T-helper 2 cell treated with Interferon-gamma antibody and Interleukin-4, amounts not matched to agents 5 μg/mL and 100 μg/mL, for 36 hours (primary cell): ENCODE results near the gene PIEZO2.
"Not testable (repeated sequence)": the region's sequence is repeated elsewhere in the genome, so short reads cannot be mapped to it uniquely, and the experiment has no call there.

ENCODE experiments used
- DNase-seq: peaks from one replicate; pipeline ENCODE4 v3.0.0; 2021; ENCODE audit warnings: low spot score
- H3K27ac Mint-ChIP-seq: one replicate; pipeline ENCODE4 v1.8.0; 2021; ENCODE audit warnings: mild to moderate bottlenecking, mixed read lengths
- H3K27me3 Mint-ChIP-seq: one replicate; pipeline ENCODE4 v1.8.0; 2021; ENCODE audit warnings: low read depth, mixed read lengths
- H3K36me3 Mint-ChIP-seq: one replicate; pipeline ENCODE4 v1.8.0; 2021; ENCODE audit warnings: low read depth, mixed read lengths
- H3K4me1 Mint-ChIP-seq: one replicate; pipeline ENCODE4 v1.8.0; 2021; ENCODE audit warnings: low read depth, mixed read lengths
- H3K4me3 Mint-ChIP-seq: one replicate; pipeline ENCODE4 v1.8.0; 2022; ENCODE audit warnings: mild to moderate bottlenecking, moderate library complexity, mixed read lengths
- H3K9me3 Mint-ChIP-seq: one replicate; pipeline ENCODE4 v1.8.0; 2021; ENCODE audit warnings: mixed read lengths

Gene PIEZO2

DNA sequence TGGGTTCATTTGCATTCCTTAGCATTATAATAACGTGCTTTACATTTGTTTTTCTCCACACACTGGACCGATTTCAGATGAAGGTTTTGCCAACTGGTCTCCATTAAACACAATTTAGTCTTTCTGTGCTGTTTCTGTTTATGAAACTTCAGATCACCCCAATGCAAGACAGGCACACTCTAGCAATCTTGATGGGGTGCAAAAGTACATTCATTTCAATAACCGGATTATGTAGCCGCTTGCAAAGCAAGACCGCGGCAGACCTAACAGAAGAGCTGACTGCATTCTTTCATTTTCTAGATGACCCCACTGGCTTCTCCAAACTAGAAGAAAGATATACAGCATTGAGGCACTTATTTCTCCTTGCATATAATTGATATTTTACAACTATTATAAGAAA lies 301.5 kb downstream of the PIEZO2 start:
- Mint-ChIP-seq H3K9me3 (no peaks in the 10 kb centered on the region), H3K36me3 (no peaks in the 10 kb centered on the region), H3K27me3 (peaks cover 5% of the 10 kb centered on the region), H3K4me3 (no peak overlapping the region), H3K27ac (no peak overlapping the region), H3K4me1 (no peaks in the 10 kb centered on the region)
- DNase-seq, result no peak

GRCh38 chr18:10847408-10847790 lies 302.0 kb downstream of the PIEZO2 start:
- Mint-ChIP-seq H3K27ac (no peak overlapping the region), H3K4me1 (no peaks in the 10 kb centered on the region), H3K27me3 (peaks cover 5% of the 10 kb centered on the region), H3K36me3 (no peaks in the 10 kb centered on the region), H3K9me3 (no peaks in the 10 kb centered on the region), H3K4me3 (no peak overlapping the region)
- no peak for DNase-seq

- DNase-seq, result no peak
- no peaks in the 10 kb centered on the region for H3K4me1 Mint-ChIP-seq
- no peaks in the 10 kb centered on the region for H3K36me3 Mint-ChIP-seq
- H3K27me3 Mint-ChIP-seq, result peaks cover 4% of the 10 kb centered on the region
- no peak overlapping the region for H3K27ac Mint-ChIP-seq
- H3K9me3 Mint-ChIP-seq, result no peaks in the 10 kb centered on the region
- no peak overlapping the region for H3K4me3 Mint-ChIP-seq
Observed at GRCh38 chr18:10846657-10847407, 302.5 kb downstream of the PIEZO2 start.

DNA sequence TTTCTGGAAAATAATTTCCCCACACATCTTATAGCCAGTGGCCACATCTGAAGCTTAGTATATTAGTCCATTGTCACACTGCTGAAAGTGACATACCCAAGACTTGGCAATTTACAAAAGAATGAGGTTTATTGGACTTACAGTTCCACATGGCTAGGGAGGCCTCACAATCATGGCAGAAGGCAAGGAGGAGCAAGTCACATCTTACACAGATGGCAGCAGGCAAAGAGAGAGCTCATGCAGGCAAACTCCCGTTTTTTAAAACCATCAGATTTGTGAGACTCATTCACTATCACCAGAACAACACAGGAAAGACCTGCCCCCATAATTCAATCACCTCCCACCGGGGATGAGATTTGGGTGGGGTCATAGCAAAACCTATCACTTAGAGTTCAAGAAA lies 303.3 kb downstream of the PIEZO2 start:
- DNase-seq, H3K4me1 Mint-ChIP-seq, H3K4me3 Mint-ChIP-seq, H3K27ac Mint-ChIP-seq, H3K9me3 Mint-ChIP-seq, H3K36me3 Mint-ChIP-seq, H3K27me3 Mint-ChIP-seq: not testable (repeated sequence)

GRCh38 chr18:10843565-10843964 lies 305.8 kb downstream of the PIEZO2 start:
- H3K36me3 Mint-ChIP-seq, result no peaks in the 10 kb centered on the region
- no peak overlapping the region for H3K4me3 Mint-ChIP-seq
- peaks cover under 1% of the 10 kb centered on the region for H3K27me3 Mint-ChIP-seq
- no peak for DNase-seq
- H3K4me1 Mint-ChIP-seq, result no peaks in the 10 kb centered on the region
- H3K9me3 Mint-ChIP-seq, result no peaks in the 10 kb centered on the region
- H3K27ac Mint-ChIP-seq, result no peak overlapping the region

DNA sequence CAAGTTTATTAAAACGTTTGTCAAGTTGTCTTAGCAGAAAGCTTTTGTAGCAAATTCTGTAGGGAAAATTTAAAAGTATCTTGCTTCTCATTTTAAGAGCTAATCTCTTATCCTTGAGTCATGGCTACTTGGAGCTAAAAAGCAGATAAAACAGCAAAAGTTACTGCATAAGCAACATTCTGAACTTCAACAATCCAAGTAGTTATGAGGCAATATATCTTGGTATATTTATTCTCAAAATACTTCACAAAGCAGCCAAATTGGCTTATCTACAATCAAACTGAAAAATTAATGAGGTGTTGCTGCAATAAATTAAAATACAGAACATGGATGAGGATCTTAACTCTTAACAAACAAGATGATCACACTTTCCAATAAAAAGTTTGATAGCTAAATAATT lies 306.5 kb downstream of the PIEZO2 start:
- H3K4me1 Mint-ChIP-seq, result no peaks in the 10 kb centered on the region
- H3K4me3 Mint-ChIP-seq, result no peak overlapping the region
- DNase-seq, result no peak
- no peaks in the 10 kb centered on the region for H3K9me3 Mint-ChIP-seq
- no peaks in the 10 kb centered on the region for H3K27me3 Mint-ChIP-seq
- no peaks in the 10 kb centered on the region for H3K36me3 Mint-ChIP-seq
- H3K27ac Mint-ChIP-seq, result no peak overlapping the region

DNA sequence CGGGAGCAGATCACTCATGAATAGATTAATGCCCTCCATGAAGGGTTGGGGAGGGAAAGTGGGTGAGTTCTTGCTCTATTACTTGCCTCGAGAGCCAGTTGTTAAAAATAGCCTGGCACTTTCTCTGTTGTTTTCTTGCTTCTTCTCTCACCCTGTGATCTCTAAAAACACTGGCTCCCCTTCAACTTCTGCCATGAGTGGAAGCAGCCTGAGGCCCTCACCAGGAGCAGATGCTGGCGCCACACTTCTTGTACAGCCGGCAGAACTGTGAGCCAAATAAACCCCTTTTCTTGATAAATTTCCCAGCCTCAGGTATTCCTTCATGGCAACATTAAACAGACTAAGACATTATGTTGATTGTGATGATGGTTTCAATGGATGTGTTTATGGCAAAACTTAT lies 307.0 kb downstream of the PIEZO2 start:
- H3K27ac Mint-ChIP-seq, result no peak overlapping the region
- no peaks in the 10 kb centered on the region for H3K36me3 Mint-ChIP-seq
- H3K9me3 Mint-ChIP-seq, result no peaks in the 10 kb centered on the region
- DNase-seq, result no peak
- H3K4me3 Mint-ChIP-seq, result no peak overlapping the region
- no peaks in the 10 kb centered on the region for H3K27me3 Mint-ChIP-seq
- no peaks in the 10 kb centered on the region for H3K4me1 Mint-ChIP-seq

DNA sequence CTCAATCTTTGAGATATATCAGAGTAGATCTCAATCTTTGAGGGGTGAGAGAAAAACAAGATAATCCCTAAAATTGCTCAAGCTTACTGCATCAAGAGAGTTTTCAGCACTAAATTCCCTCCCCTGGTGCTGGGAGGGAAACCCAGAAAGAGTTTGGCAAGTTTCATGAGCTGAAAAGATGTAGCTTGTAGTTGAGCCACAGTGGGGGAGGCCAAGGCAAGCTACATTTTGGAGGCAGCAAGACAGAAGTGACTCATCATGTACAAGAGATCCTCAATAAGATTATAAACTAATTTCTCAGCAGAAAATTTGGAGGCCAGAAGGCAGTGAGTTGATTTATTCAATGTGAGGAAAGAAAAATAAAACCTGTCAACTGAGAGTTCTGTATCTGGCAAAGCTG lies 308.2 kb downstream of the PIEZO2 start:
- Mint-ChIP-seq H3K36me3 (no peaks in the 10 kb centered on the region), H3K27ac (no peak overlapping the region), H3K4me3 (no peak overlapping the region), H3K4me1 (no peaks in the 10 kb centered on the region), H3K9me3 (no peaks in the 10 kb centered on the region), H3K27me3 (no peaks in the 10 kb centered on the region)
- DNase-seq, result no peak

DNA sequence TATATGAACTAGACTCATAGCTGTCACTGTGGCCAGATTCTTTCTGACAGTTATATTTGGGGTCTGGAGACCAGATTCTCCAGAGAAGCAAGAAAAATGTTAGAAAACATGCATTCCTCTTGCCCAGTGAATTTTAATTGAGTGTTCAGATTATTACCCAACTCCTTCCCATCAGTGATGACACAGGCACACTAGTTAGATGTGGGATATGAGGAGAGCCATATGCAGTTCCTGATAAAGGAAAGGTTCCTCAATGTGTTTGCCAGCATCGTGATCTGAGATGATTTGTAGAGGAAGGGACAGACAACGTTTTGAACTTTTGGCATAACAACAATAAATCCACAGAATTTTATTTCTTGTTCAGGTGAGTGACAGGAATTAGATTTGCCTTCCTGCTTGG lies 308.6 kb downstream of the PIEZO2 start:
- no peaks in the 10 kb centered on the region for H3K36me3 Mint-ChIP-seq
- DNase-seq, result no peak
- no peaks in the 10 kb centered on the region for H3K4me1 Mint-ChIP-seq
- no peak overlapping the region for H3K4me3 Mint-ChIP-seq
- H3K27me3 Mint-ChIP-seq, result no peaks in the 10 kb centered on the region
- no peaks in the 10 kb centered on the region for H3K9me3 Mint-ChIP-seq
- no peak overlapping the region for H3K27ac Mint-ChIP-seq

GRCh38 chr18:10839421-10839820 lies 309.9 kb downstream of the PIEZO2 start:
- H3K4me3 Mint-ChIP-seq, result no peak overlapping the region
- no peaks in the 10 kb centered on the region for H3K36me3 Mint-ChIP-seq
- H3K27ac Mint-ChIP-seq, result no peak overlapping the region
- H3K27me3 Mint-ChIP-seq, result no peaks in the 10 kb centered on the region
- no peaks in the 10 kb centered on the region for H3K9me3 Mint-ChIP-seq
- H3K4me1 Mint-ChIP-seq, result no peaks in the 10 kb centered on the region
- DNase-seq, result no peak

- no peak overlapping the region for H3K4me3 Mint-ChIP-seq
- H3K4me1 Mint-ChIP-seq, result no peaks in the 10 kb centered on the region
- H3K36me3 Mint-ChIP-seq, result no peaks in the 10 kb centered on the region
- no peaks in the 10 kb centered on the region for H3K27me3 Mint-ChIP-seq
- DNase-seq, result no peak
- no peaks in the 10 kb centered on the region for H3K9me3 Mint-ChIP-seq
- no peak overlapping the region for H3K27ac Mint-ChIP-seq
Observed at GRCh38 chr18:10838553-10838952, 310.8 kb downstream of the PIEZO2 start.

GRCh38 chr18:10834128-10834815 lies 315.1 kb downstream of the PIEZO2 start:
- Mint-ChIP-seq H3K27ac (no peak overlapping the region), H3K27me3 (no peaks in the 10 kb centered on the region), H3K4me1 (no peaks in the 10 kb centered on the region), H3K36me3 (no peaks in the 10 kb centered on the region), H3K4me3 (no peak overlapping the region), H3K9me3 (no peaks in the 10 kb centered on the region)
- no peak for DNase-seq

DNA sequence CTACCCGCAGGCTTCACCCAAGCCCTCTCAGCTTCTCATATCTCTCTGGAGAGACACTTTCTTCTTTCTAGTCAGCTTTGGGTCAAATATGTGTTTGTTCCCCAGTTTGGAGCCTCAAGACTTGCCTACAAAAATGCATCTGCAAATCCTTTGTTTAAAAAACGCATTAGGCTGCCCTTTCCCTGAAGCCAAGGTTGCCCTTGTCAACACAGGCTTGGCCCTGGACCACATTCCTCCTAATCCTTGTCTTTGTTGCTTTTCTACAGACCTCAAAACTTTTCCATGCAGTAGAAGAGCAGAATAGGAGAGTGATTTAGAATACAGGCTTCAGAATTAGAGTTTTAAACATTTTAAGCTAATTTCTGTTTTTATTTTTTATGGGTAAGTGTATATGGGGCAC lies 315.7 kb downstream of the PIEZO2 start:
- Mint-ChIP-seq H3K9me3 (no peaks in the 10 kb centered on the region), H3K4me1 (no peaks in the 10 kb centered on the region), H3K27ac (no peak overlapping the region), H3K36me3 (no peaks in the 10 kb centered on the region), H3K4me3 (no peak overlapping the region), H3K27me3 (no peaks in the 10 kb centered on the region)
- no peak for DNase-seq

DNA sequence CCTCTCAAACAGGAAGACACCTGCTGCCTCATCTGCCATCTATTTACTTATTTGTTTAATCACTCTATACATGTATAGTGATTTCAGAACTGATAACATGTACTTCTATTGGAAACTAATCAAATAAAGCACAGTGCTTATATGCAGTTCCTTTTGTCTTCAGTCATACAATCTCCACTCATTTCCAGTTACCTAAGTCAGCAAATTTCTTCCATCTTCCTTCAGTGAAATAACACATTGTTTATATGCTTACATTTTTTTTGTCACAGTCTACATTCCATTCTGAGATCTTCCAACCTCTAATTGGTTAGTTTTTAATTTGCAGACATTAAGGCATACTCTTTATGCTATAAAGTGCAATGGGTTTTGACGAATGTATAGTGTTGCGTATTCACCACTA lies 323.0 kb downstream of the PIEZO2 start:
- Mint-ChIP-seq H3K27me3 (peaks cover 18% of the 10 kb centered on the region), H3K4me3 (no peak overlapping the region), H3K4me1 (peaks cover 8% of the 10 kb centered on the region), H3K27ac (no peak overlapping the region), H3K9me3 (no peaks in the 10 kb centered on the region), H3K36me3 (no peaks in the 10 kb centered on the region)
- no peak for DNase-seq

DNA sequence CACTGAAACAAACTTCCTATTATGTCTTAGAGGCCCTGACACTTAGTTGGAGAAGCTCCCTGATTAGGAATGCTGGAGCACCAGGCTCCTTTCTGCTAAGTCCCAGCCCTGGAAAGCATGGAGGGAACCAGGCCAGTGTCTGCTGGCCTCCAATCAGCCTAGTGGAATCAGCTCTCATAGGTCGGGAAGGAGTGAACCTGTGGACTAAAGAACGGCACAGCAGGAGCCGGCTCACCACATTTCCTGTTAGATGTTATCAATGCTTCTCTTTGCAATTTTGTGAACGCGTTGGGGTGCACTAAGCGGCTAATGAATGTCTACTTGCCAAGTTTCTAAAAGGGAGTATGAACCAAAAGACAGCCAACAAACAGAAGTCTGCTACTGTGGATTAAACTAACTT lies 326.9 kb downstream of the PIEZO2 start:
- H3K27ac Mint-ChIP-seq, result no peak overlapping the region
- H3K4me1 Mint-ChIP-seq, result peaks cover 8% of the 10 kb centered on the region
- peaks cover 28% of the 10 kb centered on the region for H3K27me3 Mint-ChIP-seq
- peaks cover 12% of the 10 kb centered on the region for H3K9me3 Mint-ChIP-seq
- no peaks in the 10 kb centered on the region for H3K36me3 Mint-ChIP-seq
- H3K4me3 Mint-ChIP-seq, result no peak overlapping the region
- DNase-seq, result no peak
